G401 (cell line): ENCODE results near the gene FRMD4B. TPM values are rescaled to one million over a fixed set of nuclear protein-coding genes. Genes with fewer than 3 reads are reported as not detected.
"Not testable (repeated sequence)": the region's sequence is repeated elsewhere in the genome, so short reads cannot be mapped to it uniquely, and the experiment has no call there.

Experiments
- DNase-seq: peaks from one replicate; pipeline ENCODE4 v3.0.0-alpha.2; 2015; ENCODE audit warnings: low spot score
- in situ Hi-C: cut with HindIII; loops from 2 replicates; pipeline ENCODE4 v1.10.0; 2016; ENCODE audit warnings: low sequenced_read_pairs, mixed read lengths
- total RNA-seq: library from RNA; depleted of rRNA; stranded (reverse); fragments of >200 nt; shearing (Covaris generic); gene quantifications from 2 replicates; pipeline ENCODE4 v1.2.3, GENCODE V29; 2014

The FRMD4B gene
- total RNA-seq, 1 experiment from 2014 or later = 19.9 TPM

DNA sequence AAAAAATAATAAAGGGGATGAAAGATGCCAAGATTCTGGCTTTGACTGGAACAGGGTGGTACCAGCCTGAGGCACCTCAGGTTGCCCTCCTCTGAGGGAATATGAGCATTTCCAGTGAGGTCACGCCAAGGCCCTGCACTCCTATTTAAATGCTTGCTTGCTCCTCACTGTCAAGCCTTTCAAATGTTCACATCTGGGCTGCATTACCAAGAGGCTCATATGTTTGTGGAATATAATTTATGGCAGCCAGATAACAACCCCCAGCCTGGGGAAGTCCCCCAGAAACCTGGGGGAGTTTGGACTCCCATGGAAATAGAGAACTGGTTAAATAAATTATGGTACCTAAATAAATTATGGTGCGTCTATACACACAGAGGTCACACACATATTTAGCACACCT is 88.4 kb downstream of the FRMD4B start:
- no peak for DNase-seq
- in situ Hi-C loops = no loop called here

DNA sequence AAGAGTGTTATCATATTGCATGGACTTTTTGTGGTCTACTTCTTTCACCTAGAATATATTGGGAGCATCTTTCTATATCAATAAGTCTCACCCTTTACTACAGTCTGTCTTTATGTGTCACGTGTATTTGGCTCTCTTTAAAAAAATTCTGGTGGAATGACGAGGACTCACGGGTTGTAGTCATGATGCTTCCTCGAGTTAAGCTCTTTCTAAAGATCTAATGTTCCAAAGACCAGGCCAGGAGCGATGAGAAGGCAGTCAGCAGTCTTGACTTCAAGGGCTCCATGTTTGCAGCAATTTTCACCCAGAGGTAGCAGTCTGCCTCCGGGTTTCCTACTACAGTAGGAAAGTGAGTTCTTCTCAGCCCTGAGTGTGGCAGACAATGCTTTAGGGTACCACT is 88.9 kb downstream of the FRMD4B start:
- no peak for DNase-seq
- in situ Hi-C loops = no loop called here

DNA sequence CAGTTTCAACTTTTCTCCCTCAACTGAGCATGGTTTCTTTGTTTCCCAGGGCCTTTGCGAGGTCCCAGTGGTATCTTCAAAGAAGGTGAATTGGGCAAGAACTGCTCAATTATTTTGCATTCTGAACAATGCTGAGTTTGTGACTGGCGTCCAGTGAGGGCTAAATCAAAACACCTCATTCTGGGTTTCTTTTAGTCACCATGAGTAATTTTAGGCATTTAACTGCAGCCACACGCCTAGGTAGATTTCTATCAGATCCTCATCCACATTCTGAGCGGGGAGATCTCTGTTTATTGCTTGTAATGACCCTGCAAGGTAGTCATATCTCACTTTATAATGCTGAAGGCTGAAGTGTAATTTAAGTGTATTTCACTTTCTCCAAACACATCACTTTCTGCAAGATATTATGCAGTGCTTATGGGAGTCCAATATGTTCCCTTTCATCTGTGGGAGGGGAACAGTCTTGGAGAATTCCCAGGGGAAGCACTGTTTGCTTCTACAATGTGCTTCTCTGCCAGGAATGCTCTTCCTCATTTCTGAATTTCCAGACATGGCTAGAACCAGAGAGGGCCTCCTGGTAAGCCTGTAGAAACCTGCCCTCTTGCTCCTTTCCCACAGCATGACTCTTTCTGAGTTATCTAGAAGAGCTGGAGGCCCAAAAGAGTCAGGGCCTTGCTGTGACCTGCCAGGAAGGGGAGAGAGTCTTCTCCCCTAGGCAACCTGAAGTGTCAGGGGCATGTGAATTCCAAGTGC is 91.7 kb downstream of the FRMD4B start:
- in situ Hi-C loops = no loop called here
- no peak for DNase-seq

DNA sequence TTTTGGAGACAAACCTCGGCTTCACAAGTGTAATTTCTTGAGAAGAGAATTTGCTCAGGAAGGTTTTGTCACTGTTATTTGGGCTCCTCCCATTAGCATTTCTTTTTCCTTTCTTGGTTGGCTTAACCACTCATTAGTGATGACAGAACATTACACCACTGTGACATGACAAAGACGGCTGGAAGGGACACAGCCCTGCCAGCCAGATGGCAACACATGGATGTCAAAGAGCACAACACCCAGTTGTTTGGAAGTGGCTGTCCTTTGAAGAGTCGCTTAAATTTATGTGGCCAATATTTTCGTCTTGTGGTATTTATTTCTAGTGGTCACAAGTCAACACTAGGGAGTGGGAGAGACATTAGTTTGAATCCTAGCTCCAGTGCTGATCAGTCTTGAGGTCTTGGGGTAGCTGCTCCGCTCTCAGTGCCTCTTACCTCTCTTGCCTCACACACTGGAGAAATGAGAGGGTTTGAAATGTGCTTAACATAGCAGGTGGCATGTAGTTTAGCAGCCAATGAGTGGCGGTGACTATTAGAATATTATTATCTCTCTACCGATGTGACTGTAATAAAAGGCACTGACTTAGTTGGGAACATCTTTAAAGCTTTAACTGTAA is 92.8 kb downstream of the FRMD4B start:
- in situ Hi-C loops = no loop called here
- DNase-seq = no peak

DNA sequence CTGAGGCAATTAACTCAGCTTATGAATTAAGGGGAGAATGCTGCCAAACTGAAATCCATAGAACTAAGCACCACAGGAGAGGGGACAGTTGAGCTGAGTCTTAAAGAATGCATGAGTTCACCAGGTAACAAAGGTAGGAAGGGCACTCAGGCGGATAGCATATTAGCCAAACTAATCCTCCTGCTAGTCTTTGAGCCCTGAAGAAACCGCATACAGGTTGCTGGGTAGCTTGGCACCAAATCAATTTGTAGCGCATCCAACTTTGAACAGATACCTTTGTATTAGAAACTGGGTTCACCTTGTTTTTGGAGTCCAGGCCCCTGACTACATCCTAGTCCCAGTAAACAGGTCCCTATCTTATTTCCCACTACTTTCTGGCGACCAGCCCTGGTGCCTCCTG is 93.7 kb downstream of the FRMD4B start:
- in situ Hi-C loops = no loop called here
- DNase-seq = no peak

DNA sequence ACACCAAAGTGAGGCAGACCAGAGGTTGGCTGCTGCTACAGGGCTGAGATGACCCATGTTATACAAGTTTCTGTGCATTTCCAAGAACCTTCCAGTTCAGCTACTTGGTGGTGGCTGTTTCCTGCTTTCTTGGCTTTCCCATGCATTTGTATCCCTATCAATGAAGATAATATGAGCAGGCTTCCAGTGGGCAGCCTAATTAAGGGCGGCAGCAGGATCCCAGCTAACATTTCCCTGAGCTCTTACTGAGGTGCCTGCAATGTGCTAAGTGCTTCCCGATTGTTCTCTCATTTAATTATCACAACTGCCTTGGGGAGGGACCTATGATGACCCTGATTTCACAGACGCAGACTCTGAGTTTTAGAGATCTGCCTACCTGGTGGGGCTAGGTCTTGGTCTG is 95.5 kb downstream of the FRMD4B start:
- no peak for DNase-seq
- in situ Hi-C loops = no loop called here

DNA sequence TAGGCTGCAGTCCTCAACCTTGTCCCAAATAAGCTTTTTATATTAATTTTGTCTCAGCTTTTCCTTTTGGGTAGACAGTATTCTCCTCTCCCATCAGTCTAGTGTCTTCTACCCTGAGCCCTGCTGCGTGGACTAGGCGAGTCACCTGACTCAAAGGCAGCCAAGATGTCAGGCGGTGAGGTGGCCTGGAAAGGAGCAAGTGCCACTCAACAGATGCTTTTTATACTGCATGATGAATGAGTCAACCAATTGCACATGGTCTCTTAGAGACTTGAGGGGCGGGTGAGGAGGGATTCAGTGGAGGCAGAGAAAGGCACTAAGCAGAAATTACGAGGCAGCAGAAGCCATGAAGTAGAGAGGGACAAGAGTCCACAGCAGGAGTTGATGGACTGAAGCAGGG is 95.9 kb downstream of the FRMD4B start:
- DNase-seq = no peak
- in situ Hi-C loops = no loop called here

DNA sequence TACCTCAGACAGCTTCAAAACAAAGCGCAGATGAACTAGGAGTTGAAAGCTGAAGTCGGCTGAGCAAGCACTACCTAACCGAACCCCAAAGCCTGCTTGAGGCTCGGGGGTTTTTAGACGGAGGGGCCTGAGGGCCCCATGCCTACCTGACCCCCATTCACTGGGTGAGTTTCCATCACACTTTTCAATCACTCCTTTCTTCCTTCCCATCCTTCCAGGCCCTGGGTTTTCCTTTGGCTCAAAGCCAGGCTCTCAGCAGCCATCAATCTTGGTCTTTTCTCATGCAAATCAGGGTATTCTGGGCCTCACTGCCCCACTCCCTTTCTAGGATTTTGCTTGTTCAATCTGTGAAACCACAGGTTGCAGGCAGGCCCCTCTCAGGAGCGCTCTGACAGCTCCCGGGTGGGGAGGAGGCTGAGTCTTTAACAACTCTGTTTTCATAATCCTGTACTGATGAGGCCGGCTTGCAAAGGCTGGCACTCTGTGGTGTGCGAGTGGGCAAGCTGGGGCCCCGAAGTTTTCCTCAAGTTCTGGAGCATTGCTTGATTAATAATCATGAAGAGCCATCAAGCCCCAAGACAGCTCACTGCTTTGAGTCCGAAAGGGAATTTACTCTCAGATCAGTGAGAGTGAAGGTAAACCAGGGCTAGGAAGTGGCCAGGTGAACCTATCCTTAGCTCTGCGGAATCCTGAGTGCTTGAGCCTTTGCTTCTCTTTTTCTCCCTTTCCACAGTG is 97.6 kb downstream of the FRMD4B start:
- in situ Hi-C loops = no loop called here
- DNase-seq = no peak

DNA sequence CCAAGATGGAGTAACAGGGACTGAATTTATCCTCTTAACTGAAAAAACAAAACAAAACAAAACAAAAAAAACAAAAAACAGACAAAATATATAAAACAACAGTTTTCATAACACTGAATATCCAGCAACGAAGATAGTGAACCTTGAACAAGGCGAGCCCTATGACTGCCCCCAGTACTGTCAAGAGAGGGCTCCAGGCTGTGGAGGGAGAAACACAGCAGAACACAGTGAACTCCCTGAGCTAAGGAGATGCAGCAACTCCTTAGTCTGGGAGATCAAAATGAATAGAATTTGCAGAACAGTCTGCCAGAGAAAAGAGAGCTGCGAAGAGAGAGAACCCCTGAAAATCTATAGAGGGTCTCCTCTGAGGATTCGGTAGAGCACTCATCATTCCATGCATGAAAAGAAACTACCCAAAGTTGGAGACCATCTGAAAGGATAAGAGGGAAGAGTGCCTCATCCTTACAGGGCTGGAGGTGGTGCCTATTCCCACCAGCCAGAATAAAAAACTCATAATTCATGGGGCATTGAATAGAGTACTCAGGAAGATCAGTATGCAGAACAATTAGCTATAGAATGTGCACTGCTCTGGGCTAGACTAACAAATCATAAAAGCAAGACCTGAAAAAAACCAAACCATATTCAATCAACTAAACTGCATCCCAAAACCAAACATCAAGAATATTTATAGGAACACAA is 101.8 kb downstream of the FRMD4B start:
- no peak for DNase-seq
- in situ Hi-C loops = no loop called here

DNA sequence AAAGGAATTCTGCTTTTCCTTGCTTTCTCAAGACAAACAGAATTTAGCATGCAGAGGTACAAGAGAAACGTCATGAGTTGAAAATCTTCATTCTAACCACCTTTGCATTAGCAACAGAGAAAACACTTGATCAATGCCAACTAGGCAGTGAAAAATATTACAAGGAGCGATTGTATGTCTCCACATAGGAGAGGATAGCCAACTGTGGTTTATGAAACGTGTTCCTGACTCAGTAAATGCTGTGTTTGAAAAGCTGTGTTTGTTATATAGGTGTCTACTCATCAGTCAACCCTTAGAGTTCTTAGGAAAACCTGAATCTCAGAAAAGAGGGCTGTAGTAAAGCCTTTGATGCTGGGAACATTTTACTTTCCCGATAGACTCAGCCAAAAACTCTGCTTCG is 102.4 kb downstream of the FRMD4B start:
- DNase-seq = no peak
- in situ Hi-C loops = no loop called here

DNA sequence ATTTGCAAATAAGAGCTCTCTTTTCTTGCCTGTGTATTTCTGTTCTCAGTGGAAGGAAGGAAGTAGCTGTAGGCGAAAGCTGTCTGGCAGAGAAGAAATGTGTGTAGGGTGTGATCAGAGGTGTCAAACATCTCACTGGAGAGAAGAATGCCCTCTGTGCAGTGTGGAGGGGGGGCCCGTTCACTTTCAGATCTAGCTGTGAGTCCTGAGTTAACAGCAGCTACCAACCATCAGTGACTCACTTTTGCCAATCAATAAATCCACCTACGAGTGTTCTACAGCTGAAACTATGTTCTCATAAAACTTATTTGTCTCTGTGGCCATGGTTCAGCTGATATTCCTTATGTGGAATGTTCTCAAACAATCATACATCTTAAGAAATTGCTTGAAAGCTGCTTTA is 103.7 kb downstream of the FRMD4B start:
- DNase-seq = no peak
- in situ Hi-C loops = no loop called here

DNA sequence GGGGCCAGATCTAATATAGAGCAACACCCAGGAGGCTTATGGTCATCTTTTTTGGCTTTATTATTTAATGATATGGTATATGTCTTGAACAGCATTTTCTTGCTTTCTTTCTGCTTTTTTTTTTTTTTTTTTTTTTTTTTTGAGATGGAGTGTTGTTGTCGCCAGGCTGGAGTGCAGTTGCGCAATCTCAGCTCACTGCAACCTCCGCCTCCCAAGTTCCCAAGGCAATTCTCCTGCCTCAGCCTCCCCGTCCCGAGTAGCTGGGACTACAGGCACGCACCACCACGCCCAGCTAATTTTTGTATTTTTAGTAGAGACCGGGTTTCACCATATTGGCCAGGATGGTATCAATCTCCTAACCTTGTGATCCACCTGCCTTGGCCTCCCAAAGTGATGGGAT is 108.5 kb downstream of the FRMD4B start:
- DNase-seq = not testable (repeated sequence)

DNA sequence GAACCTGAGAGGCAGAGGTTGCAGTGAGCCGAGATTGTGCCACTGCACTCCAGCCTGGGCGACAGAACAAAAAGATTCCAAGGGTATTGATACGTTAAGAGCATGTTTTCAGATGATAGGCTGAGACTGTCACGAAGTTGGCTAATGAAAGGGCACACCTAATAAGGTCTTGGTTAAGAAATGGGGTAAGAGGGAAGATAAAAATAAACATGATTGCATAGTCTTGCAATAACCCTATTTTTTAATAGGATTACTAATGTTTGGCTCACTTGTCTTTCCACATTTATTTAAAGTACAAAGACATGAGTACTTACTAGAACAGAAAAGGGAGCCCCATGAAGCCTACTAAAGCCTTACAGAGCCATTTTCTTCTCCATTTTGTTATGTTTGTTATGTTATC is 109.0 kb downstream of the FRMD4B start:
- DNase-seq = no peak
- in situ Hi-C loops = no loop called here

More for the DNA sequence above, 108.5 kb downstream of the FRMD4B start:
- in situ Hi-C loops = not testable (repeated sequence)

DNA sequence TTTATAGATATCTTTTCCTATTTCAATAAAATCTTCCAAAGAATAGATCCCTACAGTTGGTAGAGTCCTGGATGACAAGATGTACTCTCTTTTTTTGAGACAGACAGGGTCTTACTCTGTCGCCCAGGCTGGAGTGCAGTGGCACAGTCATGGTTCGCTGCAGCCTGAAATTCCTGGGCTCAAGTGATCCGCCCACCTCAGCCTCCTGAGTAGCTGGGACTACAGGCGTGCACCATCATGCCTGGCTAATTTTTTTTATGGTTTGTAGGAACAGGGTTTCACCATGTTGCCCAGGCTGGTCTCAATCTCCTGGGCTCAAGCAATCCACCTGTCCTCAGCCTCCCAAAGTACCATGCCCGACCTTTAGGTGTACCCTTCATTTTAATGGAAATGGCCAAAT is 109.7 kb downstream of the FRMD4B start:
- in situ Hi-C loops = not testable (repeated sequence)

DNA sequence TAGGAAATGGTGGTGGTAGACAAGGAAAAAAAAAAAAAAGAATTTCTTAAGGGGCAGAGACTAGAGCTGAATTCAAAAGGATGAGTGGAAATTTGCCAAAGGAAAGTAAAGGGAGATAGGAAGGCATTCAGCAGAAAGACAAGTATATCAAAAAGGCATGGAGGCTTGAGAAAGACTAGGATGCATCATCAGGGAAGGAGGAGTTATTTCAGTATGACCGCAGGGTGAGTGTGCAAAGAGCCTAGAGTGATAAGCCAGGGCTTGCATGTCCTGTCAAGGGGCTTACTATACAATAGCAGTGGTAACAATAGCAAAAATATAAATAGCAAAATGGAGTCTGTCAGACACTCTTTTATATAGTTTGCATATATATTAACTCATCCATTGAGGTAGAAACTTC is 112.0 kb downstream of the FRMD4B start:
- in situ Hi-C loops = no loop called here

More for the DNA sequence above, 109.7 kb downstream of the FRMD4B start:
- DNase-seq = not testable (repeated sequence)

DNA sequence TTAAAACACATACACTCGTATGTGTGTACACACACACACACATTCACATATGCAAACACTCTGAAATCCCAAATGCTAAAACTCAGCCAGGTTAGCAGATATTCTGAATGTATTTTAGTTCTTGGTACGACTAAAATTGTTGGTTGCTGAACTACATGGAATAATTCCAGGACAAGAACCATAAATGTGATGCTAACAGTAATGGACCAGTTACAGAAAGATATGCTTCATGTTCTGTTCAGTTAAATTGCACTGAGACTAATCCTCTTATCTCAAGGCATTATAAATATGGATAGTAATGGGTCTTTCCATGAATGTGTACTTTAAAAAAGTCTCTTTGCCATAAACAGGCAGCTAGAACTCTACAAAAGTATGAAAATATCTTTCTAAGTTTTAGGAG is 113.3 kb downstream of the FRMD4B start:
- no peak for DNase-seq
- in situ Hi-C loops = no loop called here

More for the DNA sequence above, 112.0 kb downstream of the FRMD4B start:
- DNase-seq = no peak

DNA sequence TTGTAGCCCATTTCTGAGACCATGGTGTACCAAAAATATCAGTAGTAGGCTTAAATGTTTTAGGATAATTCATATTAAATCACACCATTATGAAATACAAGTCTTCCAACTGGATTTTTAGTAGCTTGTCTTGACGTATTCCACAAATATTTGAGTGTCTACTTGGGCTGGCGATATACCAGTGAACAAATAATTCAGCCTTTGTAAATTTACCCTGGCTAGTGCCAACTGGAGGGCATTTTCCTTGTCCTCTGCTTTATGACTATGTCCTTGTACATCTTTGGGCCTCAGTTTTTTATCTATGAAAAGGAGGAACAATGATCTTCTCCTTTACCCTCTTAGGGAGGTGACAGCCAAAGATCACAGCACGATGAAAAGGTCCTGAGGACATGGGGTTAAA is 114.8 kb downstream of the FRMD4B start:
- in situ Hi-C loops = no loop called here
- no peak for DNase-seq

DNA sequence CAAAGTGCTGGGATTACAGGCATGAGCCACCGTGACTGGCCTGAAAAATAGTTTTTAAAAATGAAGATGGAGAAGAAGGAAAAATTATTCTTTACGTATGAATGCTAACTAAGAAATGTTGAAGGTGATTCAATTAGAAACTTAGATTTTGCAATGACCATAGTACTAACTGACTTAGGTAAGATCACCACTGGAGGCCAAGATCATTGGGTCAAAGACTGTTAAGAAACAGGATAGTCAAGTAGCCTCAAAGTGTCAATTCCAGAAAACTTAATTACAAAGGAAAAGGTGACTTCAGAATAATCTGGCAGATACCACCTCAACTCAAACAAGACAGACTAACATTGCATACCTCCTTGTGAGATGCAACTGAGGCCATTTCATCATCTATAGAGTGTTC is 119.3 kb downstream of the FRMD4B start:
- no peak for DNase-seq
- in situ Hi-C loops = no loop called here

DNA sequence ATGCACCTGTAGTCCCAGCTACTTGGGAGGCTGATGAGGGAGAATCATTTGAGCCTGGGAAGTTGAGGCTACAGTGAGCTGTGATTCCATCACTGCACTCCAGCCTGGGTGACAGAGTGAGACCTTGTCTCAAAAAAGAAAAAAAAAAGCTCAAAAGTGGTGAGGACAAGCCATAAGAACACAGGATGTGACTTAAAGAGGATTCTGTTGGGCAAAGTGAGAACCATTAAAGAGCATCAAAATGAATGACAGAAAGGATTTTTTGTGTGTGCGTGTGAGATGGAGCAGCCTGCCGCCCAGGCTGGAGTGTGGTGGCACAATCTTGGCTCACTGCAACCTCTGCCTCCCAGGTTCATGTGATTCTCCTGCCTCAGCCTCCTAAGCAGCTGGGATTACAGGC is 119.8 kb downstream of the FRMD4B start:
- DNase-seq, in situ Hi-C loops: not testable (repeated sequence)
